GM19324 (cell line): Measurements from ENCODE around the gene COL5A3.

Experiments
- ATAC-seq: cut with Tn5 transposase; IDR thresholded peaks from one replicate; pipeline ENCODE4 v1.9.1; 2021; ENCODE audit warnings: mild to moderate bottlenecking, moderate library complexity; ENCODE audit not compliant: unreplicated experiment, low FRiP score

The COL5A3 gene

GRCh38 chr19:10013316-10013715 is 3.0 kb upstream of the COL5A3 start, which contains the start of gene RDH8:
Gene RDH8, plus strand, starts transcription at chr19:10013483. Its CDS starts 15 bp downstream, at chr19:10013498.
- ATAC-seq = no peak

DNA sequence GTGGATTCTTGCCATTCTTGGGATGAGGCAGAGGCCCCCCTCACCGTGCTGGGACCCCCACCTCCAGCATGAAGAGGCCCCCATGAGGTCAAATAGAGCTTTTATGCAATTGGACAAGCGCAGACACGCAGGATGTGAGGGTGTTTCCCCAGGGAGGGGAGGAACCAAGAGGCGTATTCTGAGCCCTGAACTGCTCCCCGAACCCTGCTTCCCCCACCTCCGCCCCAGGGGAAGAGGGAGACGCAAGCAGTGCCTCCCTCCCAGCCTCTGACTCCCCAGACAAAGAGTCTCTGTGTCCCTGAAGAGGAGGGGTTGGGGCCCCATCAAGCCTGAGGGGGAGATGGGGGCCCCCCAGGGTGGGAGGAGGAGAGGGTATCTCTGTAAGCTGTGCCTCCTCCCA is 1.7 kb upstream of the COL5A3 start:
- no peak for ATAC-seq

DNA sequence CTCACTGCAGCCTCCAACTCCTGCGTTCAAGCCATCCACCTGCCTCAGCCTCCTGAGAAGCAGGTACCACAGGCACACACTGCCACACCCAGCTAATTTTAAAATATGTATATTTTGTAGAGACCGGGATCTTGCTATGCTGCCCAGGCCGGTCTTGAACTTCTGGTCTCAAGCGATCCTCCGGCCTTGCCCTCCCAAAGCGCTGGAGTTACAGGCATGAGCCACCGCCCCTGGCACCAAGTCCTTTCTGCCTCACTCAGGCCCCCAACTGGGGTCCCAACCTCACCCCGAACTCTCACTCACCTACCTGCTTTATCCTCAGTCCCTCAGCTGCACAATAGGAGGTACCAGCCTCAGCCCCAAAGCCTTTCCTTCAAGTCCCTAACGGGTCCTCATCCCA is 635 bp upstream of the COL5A3 start:
- ATAC-seq = no peak

DNA sequence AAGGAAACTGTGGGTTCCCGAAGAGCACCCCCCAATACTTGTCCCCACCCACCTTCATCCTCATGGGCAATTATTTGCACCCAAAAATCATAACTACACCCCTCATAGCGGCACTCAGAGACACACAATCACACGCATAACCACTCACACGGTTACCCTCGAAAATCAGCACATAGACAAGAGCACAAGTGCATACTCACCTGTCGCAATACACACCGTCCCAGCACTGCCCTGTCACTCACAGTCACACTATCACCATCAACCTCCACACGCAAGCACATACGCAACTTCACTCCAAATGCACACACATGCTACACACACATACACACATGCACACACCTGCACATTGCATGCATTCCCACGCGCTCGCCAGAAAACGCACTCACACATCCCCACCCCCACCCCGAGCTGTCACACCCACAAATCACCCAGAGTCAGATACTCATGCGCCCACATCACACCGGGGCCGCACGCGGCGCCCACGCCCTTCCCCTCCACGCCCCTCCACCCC is 535 bp downstream of the COL5A3 start:
- ATAC-seq = no peak

- ATAC-seq = no peak
Measured at GRCh38 chr19:10008184-10008765, 2.0 kb downstream of the COL5A3 start.

DNA sequence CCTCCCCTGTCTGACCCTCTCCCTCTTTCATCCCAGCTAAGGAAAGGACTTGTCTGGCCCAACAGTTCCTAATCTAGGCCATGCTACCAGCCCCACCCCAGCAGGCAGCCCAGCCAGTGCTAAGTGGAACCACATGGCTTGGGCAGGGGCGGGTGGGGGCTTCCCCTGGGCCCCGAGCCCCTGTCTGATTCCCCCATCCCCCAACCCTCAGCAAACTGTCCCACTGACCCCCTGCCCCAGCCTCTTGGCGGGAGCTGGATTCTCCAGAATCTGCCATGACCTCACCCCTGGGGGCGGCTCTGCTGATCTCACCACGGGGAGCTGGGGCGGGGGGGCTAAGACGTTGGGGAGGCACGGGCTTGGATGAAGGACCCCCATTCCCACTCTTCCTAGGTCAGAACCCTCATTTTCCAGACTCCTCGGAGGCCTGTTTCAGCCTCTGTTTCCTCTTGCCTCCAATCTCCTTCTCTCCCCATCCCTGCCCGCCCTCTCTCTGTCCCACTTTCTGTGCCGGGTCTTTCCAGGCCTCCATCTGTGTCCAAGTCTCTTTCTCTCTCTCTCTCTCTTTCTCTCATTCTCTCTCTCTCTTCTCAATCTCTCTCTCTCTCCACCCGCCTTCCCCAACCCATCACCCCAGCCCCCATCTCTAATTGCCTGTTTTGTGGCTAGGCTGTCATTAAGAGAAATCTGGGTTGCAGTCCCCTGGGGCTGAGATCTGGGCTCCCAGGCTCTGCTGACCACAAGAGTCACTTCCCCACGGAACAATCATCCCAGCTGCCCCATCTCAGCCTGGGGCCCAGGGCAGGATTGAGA is 2.7 kb downstream of the COL5A3 start:
- no peak for ATAC-seq

DNA sequence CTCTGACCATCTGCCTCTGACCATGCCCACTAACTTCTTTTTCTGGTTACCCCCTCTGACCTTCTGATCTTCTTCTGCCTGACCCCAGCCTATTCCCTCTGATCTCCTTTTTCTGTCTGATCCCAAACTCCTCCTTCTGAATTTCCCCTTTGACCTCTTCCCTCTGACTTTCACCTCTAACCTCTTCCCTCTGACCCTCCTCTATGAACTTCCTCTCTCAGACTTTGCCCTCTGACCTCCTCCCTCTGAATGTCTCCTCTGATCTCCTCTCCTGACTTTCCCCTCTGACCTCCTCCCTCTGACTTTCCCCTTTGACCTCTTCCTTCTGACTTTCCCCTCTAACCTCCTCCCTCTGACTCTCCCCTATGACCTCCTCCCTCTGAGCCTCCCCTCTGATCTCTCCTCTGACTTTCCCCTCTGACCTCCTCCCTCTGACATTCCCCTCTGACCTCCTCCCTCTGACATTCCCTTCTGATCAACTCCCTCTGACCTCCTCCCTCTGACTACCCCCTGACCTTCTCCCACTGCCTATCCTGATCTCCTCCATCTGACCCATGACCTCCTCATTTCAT is 3.5 kb downstream of the COL5A3 start:
- ATAC-seq = no peak

GRCh38 chr19:10006335-10006708 is 4.0 kb downstream of the COL5A3 start:
- ATAC-seq = no peak

DNA sequence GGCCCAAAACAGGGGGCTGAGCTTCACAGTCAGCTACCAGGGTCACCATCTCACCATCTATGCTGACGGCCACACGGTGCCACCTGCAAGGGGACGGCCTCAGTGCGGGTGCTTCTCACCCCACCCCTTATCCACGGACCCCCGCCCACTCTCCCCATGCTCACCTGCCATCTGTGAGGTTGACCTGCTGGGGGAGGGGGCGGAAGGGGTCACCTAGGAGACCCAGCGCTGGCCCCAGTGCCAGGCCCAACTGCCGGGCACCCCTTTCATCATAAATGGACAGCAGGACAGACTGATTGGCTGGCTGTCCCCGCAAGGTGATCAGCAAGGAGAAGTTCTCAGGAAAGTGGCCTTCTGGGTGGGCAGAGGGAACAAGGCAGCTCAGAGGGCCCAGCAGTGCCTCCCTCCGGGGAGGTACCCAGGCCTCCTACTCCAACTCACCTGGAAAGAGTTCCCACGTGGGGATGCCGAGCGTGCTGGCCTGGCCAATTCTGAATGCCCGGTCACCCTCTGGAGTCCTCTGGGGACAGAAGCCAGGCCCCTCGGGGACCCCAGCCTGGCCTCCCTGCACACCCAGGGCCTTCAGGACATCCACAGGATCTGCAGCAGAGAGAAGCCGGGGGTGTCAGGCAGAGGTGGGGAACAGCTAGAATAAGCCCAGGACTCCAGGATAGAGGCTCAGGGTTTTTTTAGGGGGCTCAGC is 4.5 kb downstream of the COL5A3 start:
- ATAC-seq = no peak

- no peak for ATAC-seq
Measured at GRCh38 chr19:10004617-10005016, 5.7 kb downstream of the COL5A3 start.

DNA sequence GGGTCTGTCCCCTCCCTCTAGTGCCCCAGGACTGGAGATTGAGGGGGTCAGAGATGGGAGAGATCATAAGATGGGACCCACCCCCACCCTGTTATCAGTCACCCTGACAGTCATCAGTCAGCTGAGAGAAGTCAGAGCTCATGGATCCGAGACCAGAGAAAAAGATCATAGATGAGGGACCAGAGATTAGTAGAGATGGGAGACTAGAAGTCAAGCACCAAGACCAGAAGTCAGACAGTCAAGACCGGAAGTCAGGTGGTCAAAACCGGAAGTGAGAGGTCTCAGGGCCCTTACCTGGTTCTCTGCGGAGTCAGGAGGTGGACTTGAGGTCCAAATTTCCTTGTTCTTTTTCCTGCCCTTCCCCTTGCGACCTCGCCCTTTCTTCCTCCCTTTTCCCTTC is 7.0 kb downstream of the COL5A3 start:
- ATAC-seq = no peak

- no peak for ATAC-seq
Measured at GRCh38 chr19:10001899-10002298, 8.4 kb downstream of the COL5A3 start.

GRCh38 chr19:10000171-10000826 is 10.0 kb downstream of the COL5A3 start:
- no peak for ATAC-seq

GRCh38 chr19:9996541-9996940 is 13.8 kb downstream of the COL5A3 start:
- no peak for ATAC-seq

DNA sequence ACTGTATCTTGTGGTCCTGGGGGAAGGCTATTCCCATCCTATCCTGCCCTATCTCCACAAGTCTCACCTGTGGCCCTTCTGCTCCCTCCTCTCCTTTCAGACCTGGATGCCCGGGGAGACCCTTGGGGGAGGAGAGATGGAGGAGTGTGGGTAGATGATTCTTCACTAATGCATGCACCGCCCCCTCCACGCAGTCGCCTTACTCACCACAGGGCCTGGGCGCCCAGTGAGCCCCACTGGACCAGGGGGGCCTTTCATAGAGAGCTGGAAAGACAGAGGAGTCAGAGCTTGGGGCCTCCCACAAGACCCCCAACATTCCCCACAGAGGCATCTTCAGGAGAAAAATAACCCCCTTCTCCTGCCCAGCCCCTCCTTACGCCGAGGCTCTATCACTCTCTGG is 14.3 kb downstream of the COL5A3 start:
- ATAC-seq = no peak

DNA sequence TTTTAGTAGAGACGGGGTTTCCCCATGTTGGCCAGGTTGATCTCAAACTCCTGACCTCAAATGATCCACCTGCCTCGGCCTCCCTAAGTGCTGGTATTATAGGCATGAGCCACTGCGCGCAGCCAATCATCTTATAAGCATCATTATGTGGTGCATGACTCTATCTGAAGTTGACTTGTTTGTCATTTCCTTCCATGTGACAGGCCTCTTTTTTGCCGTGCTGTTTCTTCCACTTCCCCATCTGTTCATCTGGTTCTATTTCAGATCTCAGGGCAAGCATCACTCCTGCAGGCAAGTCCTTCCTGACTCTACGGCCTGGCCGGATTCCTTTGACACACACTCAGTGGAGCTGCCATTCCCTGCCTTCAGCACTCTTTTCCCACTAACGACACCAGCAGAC is 15.2 kb downstream of the COL5A3 start:
- ATAC-seq = no peak

GRCh38 chr19:9991425-9992191 is 18.7 kb downstream of the COL5A3 start:
- ATAC-seq = no peak

DNA sequence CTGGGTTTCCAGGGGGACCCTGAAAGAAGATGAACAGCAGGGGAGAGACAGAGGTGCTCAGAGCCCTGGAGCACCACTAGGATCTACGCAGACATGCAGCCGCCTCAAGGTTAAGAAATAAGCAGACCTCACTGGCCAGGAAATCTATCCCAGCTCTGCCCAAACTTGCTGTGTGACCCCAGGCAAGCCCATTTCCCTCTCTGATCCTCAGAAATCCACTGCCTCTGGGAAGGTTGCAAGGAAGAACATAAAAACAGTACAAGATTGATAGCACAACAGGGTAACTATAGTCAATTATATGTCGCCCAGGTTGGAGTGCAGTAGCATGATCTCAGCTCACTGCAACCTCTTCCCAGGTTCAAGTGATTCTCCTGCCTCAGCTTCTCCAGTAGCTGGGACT is 20.8 kb downstream of the COL5A3 start:
- ATAC-seq = no peak

DNA sequence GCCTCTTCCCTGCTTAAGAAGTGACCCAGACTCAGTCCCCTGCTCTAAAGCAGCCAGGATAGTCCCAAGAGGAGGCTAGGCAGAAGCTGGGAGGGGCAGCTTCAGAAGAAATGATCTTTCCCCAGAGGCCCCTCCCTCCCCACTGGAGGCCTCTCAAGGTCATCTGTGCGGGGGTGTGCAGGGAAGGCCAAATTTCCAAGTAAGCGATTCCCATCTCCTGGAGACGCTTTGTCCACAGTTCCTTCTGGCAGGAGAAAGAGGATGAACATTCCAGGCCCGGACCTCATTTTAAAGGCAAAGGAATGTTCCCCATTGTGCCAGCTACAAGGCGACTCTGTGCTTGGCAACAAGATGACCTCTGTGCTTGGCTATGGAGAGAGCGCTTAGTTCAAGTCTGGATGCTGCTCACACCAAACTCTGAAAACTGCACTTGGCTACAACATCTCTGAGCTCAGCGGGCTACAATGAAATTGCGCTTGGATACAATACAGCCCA is 23.5 kb downstream of the COL5A3 start:
- ATAC-seq = no peak
